ENCODE results near the gene FGF13.
A peak's percentile ranks its signal among the peaks of the same experiment; 100 is the strongest.

FGF13 gene

GRCh38 chrX:138723301-138723700 lies 11.8 kb upstream of the FGF13 start:
- no peak overlapping the region for H4K8ac ChIP-seq (ENCODE audit: low read length)
- H3K27ac ChIP-seq (ENCODE audit: low read length, poor library complexity, severe bottlenecking): no peak overlapping the region
- no peak for DNase-seq
- no peak overlapping the region for H2BK12ac ChIP-seq (ENCODE audit: low read length in 2 of 2)
- H3K27me3 ChIP-seq (ENCODE audit: control insufficient read depth in 1 of 2, insufficient read depth in 1 of 2, low read length in 2 of 2): no peaks in the 10 kb centered on the region
- H2AFZ ChIP-seq (ENCODE audit: low read depth, low read length): no peak overlapping the region
- no peak overlapping the region for H3K23ac ChIP-seq (ENCODE audit: low read length in 2 of 2)
- no peak overlapping the region for H2AK5ac ChIP-seq (ENCODE audit: low read length, severe bottlenecking)
- H3K4me3 ChIP-seq (ENCODE audit: insufficient read depth in 1 of 2, low read depth in 1 of 2, low read length in 2 of 2): no peak overlapping the region
- H3K14ac ChIP-seq (ENCODE audit: low read length in 2 of 2): no peak overlapping the region
- no peaks in the 10 kb centered on the region for H3K36me3 ChIP-seq (ENCODE audit: control insufficient read depth in 1 of 2, insufficient read depth in 2 of 2, low read depth in 1 of 2, low read length in 2 of 2)
- no peaks in the 10 kb centered on the region for H3K79me1 ChIP-seq (replicated peaks; ENCODE audit: low read length, poor library complexity, severe bottlenecking)
- no peak overlapping the region for H3K4me2 ChIP-seq (ENCODE audit: low read length, poor library complexity, severe bottlenecking)
- H3K9me3 ChIP-seq (ENCODE audit: control insufficient read depth, low read length): no peaks in the 10 kb centered on the region
- H2BK120ac ChIP-seq (ENCODE audit: low read depth, low read length): no peak overlapping the region
- no peak overlapping the region for H3K18ac ChIP-seq (ENCODE audit: low read depth in 1 of 2, low read length in 2 of 2)
- H3K4ac ChIP-seq (ENCODE audit: low read depth in 1 of 2, low read length in 2 of 2): no peak overlapping the region
- H4K91ac ChIP-seq (ENCODE audit: low read length): no peak overlapping the region
- no peak overlapping the region for H3K9ac ChIP-seq (ENCODE audit: low read length)
- no peaks in the 10 kb centered on the region for H3K4me1 ChIP-seq (ENCODE audit: control insufficient read depth, insufficient read depth, low read depth, low read length)
- 68% methylated on average over 1 of the region's 5 CpGs for WGBS
- H2BK5ac ChIP-seq (ENCODE audit: low read depth, low read length, poor library complexity, severe bottlenecking): no peak overlapping the region
- H2BK15ac ChIP-seq (ENCODE audit: low read depth, poor library complexity, severe bottlenecking): no peak overlapping the region

GRCh38 chrX:138719396-138719795 lies 7.9 kb upstream of the FGF13 start:
- H4K8ac ChIP-seq (ENCODE audit: low read length): no peak overlapping the region
- no peak overlapping the region for H3K23ac ChIP-seq (ENCODE audit: low read length in 2 of 2)
- H3K36me3 ChIP-seq (ENCODE audit: control insufficient read depth in 1 of 2, insufficient read depth in 2 of 2, low read depth in 1 of 2, low read length in 2 of 2): no peaks in the 10 kb centered on the region
- no peak overlapping the region for H3K9ac ChIP-seq (ENCODE audit: low read length)
- H3K4me2 ChIP-seq (ENCODE audit: low read length, poor library complexity, severe bottlenecking): no peak overlapping the region
- H2BK15ac ChIP-seq (ENCODE audit: low read depth, poor library complexity, severe bottlenecking): no peak overlapping the region
- no peak overlapping the region for H3K27ac ChIP-seq (ENCODE audit: low read length, poor library complexity, severe bottlenecking)
- H2BK120ac ChIP-seq (ENCODE audit: low read depth, low read length): no peak overlapping the region
- no peaks in the 10 kb centered on the region for H3K4me1 ChIP-seq (ENCODE audit: control insufficient read depth, insufficient read depth, low read depth, low read length)
- no peak overlapping the region for H3K4me3 ChIP-seq (ENCODE audit: insufficient read depth in 1 of 2, low read depth in 1 of 2, low read length in 2 of 2)
- peaks cover 0 to 11% of the 10 kb centered on the region in 2 experiments for H3K27me3 ChIP-seq (ENCODE audit: control insufficient read depth in 1 of 2, insufficient read depth in 1 of 2, low read length in 2 of 2)
- WGBS: 75% methylated on average over 2 of the region's 3 CpGs
- no peaks in the 10 kb centered on the region for H3K79me1 ChIP-seq (replicated peaks; ENCODE audit: low read length, poor library complexity, severe bottlenecking)
- H3K14ac ChIP-seq (ENCODE audit: low read length in 2 of 2): no peak overlapping the region
- no peaks in the 10 kb centered on the region for H3K9me3 ChIP-seq (ENCODE audit: control insufficient read depth, low read length)
- no peak overlapping the region for H3K18ac ChIP-seq (ENCODE audit: low read depth in 1 of 2, low read length in 2 of 2)
- H2AFZ ChIP-seq (ENCODE audit: low read depth, low read length): no peak overlapping the region
- H2BK12ac ChIP-seq (ENCODE audit: low read length in 2 of 2): no peak overlapping the region
- DNase-seq: no peak
- H3K4ac ChIP-seq (ENCODE audit: low read depth in 1 of 2, low read length in 2 of 2): no peak overlapping the region
- no peak overlapping the region for H2AK5ac ChIP-seq (ENCODE audit: low read length, severe bottlenecking)
- H2BK5ac ChIP-seq (ENCODE audit: low read depth, low read length, poor library complexity, severe bottlenecking): no peak overlapping the region
- no peak overlapping the region for H4K91ac ChIP-seq (ENCODE audit: low read length)

GRCh38 chrX:138718941-138719340 lies 7.4 kb upstream of the FGF13 start:
- Histone ChIP-seq H3K23ac (ENCODE audit: low read length in 2 of 2) (no peak overlapping the region), H3K4ac (ENCODE audit: low read depth in 1 of 2, low read length in 2 of 2) (no peak overlapping the region), H3K4me2 (ENCODE audit: low read length, poor library complexity, severe bottlenecking) (no peak overlapping the region), H2BK15ac (ENCODE audit: low read depth, poor library complexity, severe bottlenecking) (no peak overlapping the region), H2BK12ac (ENCODE audit: low read length in 2 of 2) (no peak overlapping the region), H4K91ac (ENCODE audit: low read length) (no peak overlapping the region), H4K8ac (ENCODE audit: low read length) (no peak overlapping the region), H2AFZ (ENCODE audit: low read depth, low read length) (no peak overlapping the region), H3K27me3 (ENCODE audit: control insufficient read depth in 1 of 2, insufficient read depth in 1 of 2, low read length in 2 of 2) (peaks cover 0 to 13% of the 10 kb centered on the region in 2 experiments), H3K36me3 (ENCODE audit: control insufficient read depth in 1 of 2, insufficient read depth in 2 of 2, low read depth in 1 of 2, low read length in 2 of 2) (no peaks in the 10 kb centered on the region), H3K18ac (ENCODE audit: low read depth in 1 of 2, low read length in 2 of 2) (no peak overlapping the region), H3K9me3 (ENCODE audit: control insufficient read depth, low read length) (no peaks in the 10 kb centered on the region), H3K79me1 (replicated peaks; ENCODE audit: low read length, poor library complexity, severe bottlenecking) (no peaks in the 10 kb centered on the region), H3K27ac (ENCODE audit: low read length, poor library complexity, severe bottlenecking) (no peak overlapping the region), H2AK5ac (ENCODE audit: low read length, severe bottlenecking) (no peak overlapping the region), H2BK5ac (ENCODE audit: low read depth, low read length, poor library complexity, severe bottlenecking) (no peak overlapping the region), H2BK120ac (ENCODE audit: low read depth, low read length) (no peak overlapping the region), H3K9ac (ENCODE audit: low read length) (no peak overlapping the region), H3K4me1 (ENCODE audit: control insufficient read depth, insufficient read depth, low read depth, low read length) (no peaks in the 10 kb centered on the region), H3K4me3 (ENCODE audit: insufficient read depth in 1 of 2, low read depth in 1 of 2, low read length in 2 of 2) (no peak overlapping the region), H3K14ac (ENCODE audit: low read length in 2 of 2) (no peak overlapping the region)
- no CpG with 5 or more reads among the region's 1 CpG for WGBS
- no peak for DNase-seq

- WGBS: 0% methylated on average over 18 of the region's 51 CpGs
Measured at GRCh38 chrX:138710866-138711341, 613 bp downstream of the FGF13 start.

More at GRCh38 chrX:138710866-138711341, 613 bp downstream of the FGF13 start:
- Histone ChIP-seq H3K9me3 (ENCODE audit: control insufficient read depth, low read length) (no peaks in the 10 kb centered on the region), H4K8ac (ENCODE audit: low read length) (no peak overlapping the region), H3K4me3 (ENCODE audit: insufficient read depth in 1 of 2, low read depth in 1 of 2, low read length in 2 of 2) (peak overlapping the region; percentile 26 to 67), H3K14ac (ENCODE audit: low read length in 2 of 2) (no peak overlapping the region), H3K36me3 (ENCODE audit: control insufficient read depth in 1 of 2, insufficient read depth in 2 of 2, low read depth in 1 of 2, low read length in 2 of 2) (no peaks in the 10 kb centered on the region), H3K27me3 (ENCODE audit: control insufficient read depth in 1 of 2, insufficient read depth in 1 of 2, low read length in 2 of 2) (peaks cover 28 to 59% of the 10 kb centered on the region in 2 experiments), H3K23ac (ENCODE audit: low read length in 2 of 2) (no peak overlapping the region), H3K9ac (ENCODE audit: low read length) (no peak overlapping the region), H3K18ac (ENCODE audit: low read depth in 1 of 2, low read length in 2 of 2) (no peak overlapping the region), H2BK15ac (ENCODE audit: low read depth, poor library complexity, severe bottlenecking) (no peak overlapping the region), H2AK5ac (ENCODE audit: low read length, severe bottlenecking) (no peak overlapping the region), H3K4ac (ENCODE audit: low read depth in 1 of 2, low read length in 2 of 2) (no peak overlapping the region), H2BK120ac (ENCODE audit: low read depth, low read length) (no peak overlapping the region), H3K27ac (ENCODE audit: low read length, poor library complexity, severe bottlenecking) (no peak overlapping the region), H2BK12ac (ENCODE audit: low read length in 2 of 2) (no peak overlapping the region), H3K4me1 (ENCODE audit: control insufficient read depth, insufficient read depth, low read depth, low read length) (peaks cover 9% of the 10 kb centered on the region), H2BK5ac (ENCODE audit: low read depth, low read length, poor library complexity, severe bottlenecking) (no peak overlapping the region), H3K4me2 (ENCODE audit: low read length, poor library complexity, severe bottlenecking) (peak overlapping the region; percentile 87), H3K79me1 (replicated peaks; ENCODE audit: low read length, poor library complexity, severe bottlenecking) (no peaks in the 10 kb centered on the region), H4K91ac (ENCODE audit: low read length) (no peak overlapping the region), H2AFZ (ENCODE audit: low read depth, low read length) (no peak overlapping the region)
- DNase-seq: no peak
